GM21526 (cell line): ENCODE results near the gene WTAP.
"Not testable (repeated sequence)": the region's sequence is repeated elsewhere in the genome, so short reads cannot be mapped to it uniquely, and the experiment has no call there.

Experiments used
- ATAC-seq: cut with Tn5 transposase; IDR thresholded peaks from one replicate; pipeline ENCODE4 v1.9.1; 2021; ENCODE audit warnings: moderate library complexity; ENCODE audit not compliant: unreplicated experiment, low FRiP score

Gene WTAP

GRCh38 chr6:159726255-159726917 lies 920 bp upstream of the WTAP start:
- ATAC-seq = peak; percentile 19

- peak; percentile 20 for ATAC-seq
Measured at GRCh38 chr6:159727717-159728445, 575 bp downstream of the WTAP start.

GRCh38 chr6:159728531-159728964 lies 1.2 kb downstream of the WTAP start:
- no peak for ATAC-seq

GRCh38 chr6:159729598-159730331 lies 2.5 kb downstream of the WTAP start:
- peak; percentile 26 for ATAC-seq

- no peak for ATAC-seq
Measured at GRCh38 chr6:159730332-159730676, 3.0 kb downstream of the WTAP start.

- not testable (repeated sequence) for ATAC-seq
Measured at GRCh38 chr6:159732550-159732949, 5.2 kb downstream of the WTAP start.

- ATAC-seq = not testable (repeated sequence)
Measured at GRCh38 chr6:159733395-159733794, 6.1 kb downstream of the WTAP start.

GRCh38 chr6:159736908-159737307 lies 9.6 kb downstream of the WTAP start:
- no peak for ATAC-seq

- ATAC-seq = no peak
Measured at GRCh38 chr6:159739341-159739740, 12.0 kb downstream of the WTAP start.

GRCh38 chr6:159742165-159742564 lies 14.9 kb downstream of the WTAP start:
- no peak for ATAC-seq

- no peak for ATAC-seq
Measured at GRCh38 chr6:159745081-159745480, 17.8 kb downstream of the WTAP start.

GRCh38 chr6:159746759-159747158 lies 19.5 kb downstream of the WTAP start:
- ATAC-seq = no peak

GRCh38 chr6:159748127-159748526 lies 20.8 kb downstream of the WTAP start:
- not testable (repeated sequence) for ATAC-seq

- no peak for ATAC-seq
Measured at GRCh38 chr6:159751448-159751847, 24.1 kb downstream of the WTAP start.

GRCh38 chr6:159753081-159753872 lies 26.0 kb downstream of the WTAP start:
- ATAC-seq = no peak

- ATAC-seq = no peak
Measured at GRCh38 chr6:159754401-159754800, 27.1 kb downstream of the WTAP start.

GRCh38 chr6:159754959-159755914 lies 27.9 kb downstream of the WTAP start:
- no peak for ATAC-seq

- ATAC-seq = no peak
Measured at GRCh38 chr6:159756508-159756907, 29.2 kb downstream of the WTAP start.
